ENCODE results near the gene ZNF648. TPM values are rescaled to one million over a fixed set of nuclear protein-coding genes. Genes with fewer than 3 reads are reported as not detected.
"Not testable (repeated sequence)": the region's sequence is repeated elsewhere in the genome, so short reads cannot be mapped to it uniquely, and the experiment has no call there.

The ZNF648 gene
- total RNA-seq, 2 experiments from 2014 or later, result not detected

DNA sequence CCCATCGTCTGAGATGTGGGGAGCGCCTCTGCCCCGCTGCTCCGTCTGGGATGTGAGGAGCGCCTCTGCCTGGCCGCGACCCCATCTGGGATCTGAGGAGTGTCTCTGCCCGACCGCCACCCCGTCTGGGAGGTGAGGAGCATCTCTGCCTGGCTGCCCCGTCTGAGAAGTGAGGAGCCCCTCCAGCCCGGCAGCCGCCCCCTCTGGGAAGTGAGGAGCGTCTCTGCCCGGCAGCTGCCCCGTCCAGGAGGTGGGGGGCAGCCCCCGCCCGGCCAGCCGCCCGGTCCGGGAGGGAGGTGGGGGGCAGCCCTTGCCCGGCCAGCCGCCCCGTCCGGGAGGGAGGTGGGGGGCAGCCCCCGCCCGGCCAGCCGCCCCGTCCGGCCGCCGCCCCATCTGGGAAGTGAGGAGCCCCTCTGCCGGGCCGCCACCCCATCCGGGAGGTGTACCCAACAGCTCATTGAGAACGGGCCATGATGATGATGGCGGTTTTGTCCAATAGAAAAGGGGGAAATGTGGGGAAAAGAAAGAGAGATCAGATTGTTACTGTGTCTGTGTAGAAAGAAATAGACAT is 50.6 kb downstream of the ZNF648 start:
- H3K4me3 Mint-ChIP-seq; DNase-seq; H3K4me1 Mint-ChIP-seq (ENCODE audit: low read depth); POLR2A ChIA-PET; H3K36me3 Mint-ChIP-seq; intact Hi-C loops (cut with micrococcal nuclease); CTCF ChIA-PET; H3K27ac Mint-ChIP-seq: not testable (repeated sequence)
- Mint-ChIP-seq H3K27me3 (peaks cover 11% of the 10 kb centered on the region), H3K9me3 (peaks cover 10% of the 10 kb centered on the region)

DNA sequence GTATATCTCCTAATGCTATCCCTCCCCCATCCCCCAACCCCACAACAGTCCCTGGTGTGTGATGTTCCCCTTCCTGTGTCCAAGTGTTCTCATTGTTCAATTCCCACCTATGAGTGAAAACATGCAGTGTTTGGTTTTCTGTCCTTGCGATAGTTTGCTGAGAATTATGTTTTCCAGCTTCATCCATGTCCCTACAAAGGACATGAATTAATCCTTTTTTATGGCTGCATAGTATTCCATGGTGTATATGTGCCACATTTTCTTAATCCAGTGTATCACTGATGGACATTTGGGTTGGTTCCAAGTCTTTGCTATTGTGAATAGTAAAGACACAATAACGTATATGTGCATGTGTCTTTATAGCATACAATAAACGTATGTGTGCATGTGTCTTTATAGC is 56.1 kb downstream of the ZNF648 start:
- H3K4me3 Mint-ChIP-seq; CTCF ChIA-PET; H3K36me3 Mint-ChIP-seq; H3K27ac Mint-ChIP-seq; H3K4me1 Mint-ChIP-seq (ENCODE audit: low read depth); POLR2A ChIA-PET; intact Hi-C loops (cut with micrococcal nuclease); DNase-seq: not testable (repeated sequence)
- Mint-ChIP-seq H3K27me3 (peaks cover 18% of the 10 kb centered on the region), H3K9me3 (peaks cover 11% of the 10 kb centered on the region)

DNA sequence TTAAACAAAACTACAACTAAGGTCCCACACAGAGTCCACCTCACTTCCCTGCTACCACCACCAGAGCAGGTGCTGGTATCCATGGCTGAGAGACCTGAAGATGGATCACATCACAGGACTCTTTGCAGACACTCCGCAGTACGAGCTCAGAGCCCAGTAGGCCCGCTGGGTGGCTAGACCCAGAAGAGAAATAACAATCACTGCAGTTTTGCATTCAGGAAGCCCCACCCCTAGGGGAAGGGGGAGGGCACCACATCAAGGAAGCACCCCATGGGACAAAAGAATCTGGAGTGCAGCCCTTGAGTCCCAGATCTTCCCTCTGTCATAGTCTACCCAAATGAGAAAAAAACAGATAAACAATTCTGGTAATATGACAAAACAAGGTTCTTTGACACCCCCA is 56.9 kb downstream of the ZNF648 start:
- DNase-seq, result no peak
- ChIA-PET POLR2A (no interaction called here), CTCF (interaction anchor here (1.5 kb wide), 1 partner anchor 76 kb away, joined by 3 read pairs; no protein-coding TSS in a partner anchor)
- peaks cover 19% of the 10 kb centered on the region for H3K27me3 Mint-ChIP-seq
- peaks cover 11% of the 10 kb centered on the region for H3K9me3 Mint-ChIP-seq
- H3K4me3 Mint-ChIP-seq, result no peak overlapping the region
- H3K27ac Mint-ChIP-seq, result no peak overlapping the region
- no peaks in the 10 kb centered on the region for H3K4me1 Mint-ChIP-seq (ENCODE audit: low read depth)
- peaks cover 3% of the 10 kb centered on the region for H3K36me3 Mint-ChIP-seq
- intact Hi-C loops (cut with micrococcal nuclease), result no loop called here
